IgD-negative memory B cell (primary cell): ENCODE measurements around the gene SH3PXD2A. TPM values are rescaled to one million over a fixed set of nuclear protein-coding genes. Genes with fewer than 3 reads are reported as not detected.
A peak's percentile ranks its signal among the peaks of the same experiment; 100 is the strongest.

Source experiments
- H3K27ac Mint-ChIP-seq, 3 donors: one replicate each; pipeline ENCODE4 v1.8.0; 2020 to 2022; ENCODE audit warnings: mild to moderate bottlenecking in 3 of 3, mixed read lengths in 3 of 3, moderate library complexity in 1 of 3
- H3K27me3 Mint-ChIP-seq: one replicate; pipeline ENCODE4 v1.8.0; 2021; ENCODE audit warnings: mixed read lengths
- H3K36me3 Mint-ChIP-seq: one replicate; pipeline ENCODE4 v1.8.0; 2020; ENCODE audit warnings: mild to moderate bottlenecking, mixed read lengths
- H3K4me1 Mint-ChIP-seq, 3 donors: one replicate each; pipeline ENCODE4 v1.8.0; 2020 to 2022; ENCODE audit warnings: mixed read lengths in 3 of 3, mild to moderate bottlenecking in 1 of 3
- H3K4me3 Mint-ChIP-seq, 4 donors: one replicate each; pipeline ENCODE4 v1.8.0; 2020 to 2022; ENCODE audit warnings: mild to moderate bottlenecking in 4 of 4, mixed read lengths in 4 of 4, moderate library complexity in 3 of 4
- H3K9me3 Mint-ChIP-seq, 3 donors: one replicate each; pipeline ENCODE4 v1.8.0; 2020 to 2021; ENCODE audit warnings: mixed read lengths in 3 of 3, mild to moderate bottlenecking in 1 of 3
- polyA plus RNA-seq: library from polyadenylated mRNA; unstranded; fragments of 300-500 nt; fragmentation: Illumina TruSeq; gene quantifications from one replicate; pipeline ENCODE4 v1.2.3, GENCODE V29; 2021

The SH3PXD2A gene
- polyA plus RNA-seq, 1 donor from 2014 or later = 1.2 TPM

- Mint-ChIP-seq H3K27me3 (peaks cover 4% of the 10 kb centered on the region), H3K27ac (peak overlapping the region in 1 of 3 donors; percentile 10), H3K36me3 (no peaks in the 10 kb centered on the region), H3K4me3 (peak overlapping the region in 1 of 4 donors; percentile 47), H3K4me1 (peaks cover 0 to 2% (median 0%) of the 10 kb centered on the region in 3 donors), H3K9me3 (no peaks in the 10 kb centered on the region)
These were observed 48.8 kb downstream of the SH3PXD2A start for GRCh38 chr10:103806395-103807187.

- Mint-ChIP-seq H3K4me3 (no peak overlapping the region), H3K27me3 (peaks cover 4% of the 10 kb centered on the region), H3K27ac (no peak overlapping the region), H3K4me1 (peaks cover 0 to 4% (median 0%) of the 10 kb centered on the region in 3 donors), H3K36me3 (no peaks in the 10 kb centered on the region), H3K9me3 (no peaks in the 10 kb centered on the region)
These were observed 49.6 kb downstream of the SH3PXD2A start for GRCh38 chr10:103805781-103806180.

DNA sequence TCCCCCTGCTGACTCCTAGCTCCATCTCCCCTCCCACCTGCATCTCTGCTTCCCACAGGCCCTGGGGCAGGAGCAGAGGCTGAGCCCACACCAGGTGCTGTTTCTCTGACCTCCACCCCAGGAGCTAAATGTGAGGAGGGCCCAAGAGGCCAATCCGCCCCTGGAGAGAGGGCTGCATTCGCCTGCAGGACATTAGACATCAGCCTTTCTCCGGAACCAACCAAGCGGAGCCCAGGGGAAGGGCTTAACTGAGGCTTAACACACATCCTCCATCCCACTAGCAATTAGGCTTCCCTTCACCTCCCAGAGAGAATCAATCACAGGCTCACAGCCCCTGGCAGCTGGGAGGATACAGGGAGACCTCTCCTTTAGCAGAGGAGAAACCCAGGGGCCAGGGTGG is 50.5 kb downstream of the SH3PXD2A start:
- Mint-ChIP-seq H3K4me3 (no peak overlapping the region), H3K4me1 (peaks cover 0 to 8% (median 0%) of the 10 kb centered on the region in 3 donors)

DNA sequence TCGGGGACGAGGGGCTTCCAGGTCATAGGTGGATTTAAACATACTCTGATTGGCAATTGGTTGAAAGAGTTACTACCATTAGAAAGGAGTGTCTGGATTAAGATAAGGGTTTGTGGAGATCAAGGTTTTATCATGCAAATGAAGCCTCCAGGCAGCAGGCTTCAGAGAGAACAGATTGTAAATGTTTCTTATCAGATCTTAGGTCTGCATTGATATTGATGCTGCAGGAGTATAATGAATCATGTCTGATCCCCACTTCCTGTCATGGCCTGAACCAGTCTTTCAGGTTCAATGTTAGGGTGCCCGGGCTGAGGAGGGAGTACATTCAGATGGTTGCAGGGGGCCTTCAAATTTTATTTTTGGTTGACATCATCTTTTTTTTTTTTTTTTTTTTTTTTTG is 51.4 kb downstream of the SH3PXD2A start:
- no peak overlapping the region for H3K4me3 Mint-ChIP-seq
- H3K9me3 Mint-ChIP-seq = no peaks in the 10 kb centered on the region
- no peaks in the 10 kb centered on the region for H3K27me3 Mint-ChIP-seq
- no peaks in the 10 kb centered on the region for H3K36me3 Mint-ChIP-seq
- peak overlapping the region in 1 of 3 donors; percentile 26 for H3K27ac Mint-ChIP-seq
- H3K4me1 Mint-ChIP-seq = peaks cover 0 to 8% (median 0%) of the 10 kb centered on the region in 3 donors

More for the DNA sequence above, 50.5 kb downstream of the SH3PXD2A start:
- H3K9me3 Mint-ChIP-seq = no peaks in the 10 kb centered on the region
- H3K27ac Mint-ChIP-seq = no peak overlapping the region
- peaks cover 1% of the 10 kb centered on the region for H3K27me3 Mint-ChIP-seq
- no peaks in the 10 kb centered on the region for H3K36me3 Mint-ChIP-seq

GRCh38 chr10:103802637-103803353 is 52.6 kb downstream of the SH3PXD2A start:
- Mint-ChIP-seq H3K27me3 (no peaks in the 10 kb centered on the region), H3K27ac (no peak overlapping the region), H3K4me3 (no peak overlapping the region), H3K9me3 (no peaks in the 10 kb centered on the region), H3K36me3 (no peaks in the 10 kb centered on the region), H3K4me1 (peaks cover 0 to 8% (median 0%) of the 10 kb centered on the region in 3 donors)

DNA sequence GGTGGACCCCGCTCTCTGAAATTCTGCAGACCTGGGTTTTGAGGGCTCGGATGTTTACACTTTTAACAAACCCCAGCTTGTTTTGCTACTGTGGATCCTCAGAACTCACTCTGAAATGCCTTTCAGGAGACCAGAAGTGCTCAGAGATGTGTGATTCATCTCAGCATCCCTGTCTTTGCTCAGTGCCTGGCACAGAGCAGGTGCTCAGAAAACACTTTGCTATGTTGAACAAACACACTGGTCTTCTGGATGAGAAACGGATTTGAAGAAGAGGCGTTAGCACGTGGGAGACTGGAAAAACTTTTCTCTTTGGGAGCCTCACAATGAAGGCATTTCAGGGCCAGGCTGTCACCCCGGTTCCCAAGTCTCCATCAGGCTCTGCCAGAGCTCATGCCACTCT is 53.3 kb downstream of the SH3PXD2A start:
- H3K27me3 Mint-ChIP-seq = no peaks in the 10 kb centered on the region

GRCh38 chr10:103800789-103801540 is 54.4 kb downstream of the SH3PXD2A start:
- Mint-ChIP-seq H3K4me3 (no peak overlapping the region), H3K9me3 (no peaks in the 10 kb centered on the region), H3K4me1 (peaks cover 0 to 8% (median 0%) of the 10 kb centered on the region in 3 donors), H3K36me3 (no peaks in the 10 kb centered on the region), H3K27me3 (peaks cover 4% of the 10 kb centered on the region), H3K27ac (peak overlapping the region in 1 of 3 donors; percentile 31)

More for the DNA sequence above, 53.3 kb downstream of the SH3PXD2A start:
- H3K4me3 Mint-ChIP-seq = no peak overlapping the region
- no peak overlapping the region for H3K27ac Mint-ChIP-seq
- no peaks in the 10 kb centered on the region for H3K36me3 Mint-ChIP-seq
- H3K4me1 Mint-ChIP-seq = peaks cover 0 to 8% (median 0%) of the 10 kb centered on the region in 3 donors
- H3K9me3 Mint-ChIP-seq = no peaks in the 10 kb centered on the region

DNA sequence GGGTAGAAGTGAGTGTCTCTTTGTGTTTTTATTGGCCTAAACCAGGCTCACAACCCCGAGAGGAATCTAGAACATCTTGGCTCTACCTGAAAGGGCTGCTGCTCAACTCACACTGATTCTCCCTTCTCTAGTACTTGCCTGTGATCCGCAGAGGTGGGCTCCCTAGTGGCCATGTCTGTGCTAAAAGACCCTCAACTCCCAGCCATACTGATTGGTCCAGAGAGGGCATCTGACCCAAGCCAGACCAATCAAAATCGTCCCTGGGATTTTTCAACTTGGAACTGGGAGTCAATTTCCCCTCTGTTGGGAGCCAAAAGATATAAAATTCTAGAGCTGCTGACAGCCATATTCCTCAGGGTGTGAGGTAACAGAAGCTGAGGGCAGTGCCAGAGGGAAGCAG is 55.3 kb downstream of the SH3PXD2A start:
- H3K9me3 Mint-ChIP-seq = no peaks in the 10 kb centered on the region
- no peaks in the 10 kb centered on the region for H3K36me3 Mint-ChIP-seq
- H3K4me1 Mint-ChIP-seq = peaks cover 0 to 8% (median 0%) of the 10 kb centered on the region in 3 donors
- peak overlapping the region in 1 of 3 donors; percentile 31 for H3K27ac Mint-ChIP-seq
- no peak overlapping the region for H3K4me3 Mint-ChIP-seq
- peaks cover 5% of the 10 kb centered on the region for H3K27me3 Mint-ChIP-seq

DNA sequence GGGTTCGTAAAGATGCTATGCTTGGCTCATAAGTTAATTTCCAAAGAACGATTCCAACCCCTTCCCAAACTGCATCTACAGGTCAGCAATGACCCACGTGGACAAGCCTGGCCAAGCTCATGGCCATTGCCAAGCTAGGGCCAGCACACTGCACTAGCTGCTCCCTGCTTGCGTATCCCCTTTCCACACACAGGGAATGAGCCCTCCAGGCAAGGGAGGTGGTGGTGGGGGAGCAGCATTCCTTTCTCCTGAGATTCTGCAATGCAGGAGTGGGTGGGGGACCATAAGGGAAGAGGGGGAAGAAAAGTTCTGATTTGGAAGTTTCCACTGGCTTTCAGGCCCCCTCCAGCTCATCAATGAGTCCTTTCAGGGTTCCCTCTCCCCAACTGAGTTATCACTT is 56.0 kb downstream of the SH3PXD2A start:
- Mint-ChIP-seq H3K27me3 (peaks cover 5% of the 10 kb centered on the region), H3K4me1 (peaks cover 0 to 8% (median 0%) of the 10 kb centered on the region in 3 donors), H3K27ac (no peak overlapping the region), H3K4me3 (no peak overlapping the region), H3K36me3 (no peaks in the 10 kb centered on the region), H3K9me3 (no peaks in the 10 kb centered on the region)

GRCh38 chr10:103798511-103798910 is 56.9 kb downstream of the SH3PXD2A start:
- Mint-ChIP-seq H3K27me3 (peaks cover 5% of the 10 kb centered on the region), H3K4me1 (peaks cover 0 to 5% (median 0%) of the 10 kb centered on the region in 3 donors), H3K36me3 (no peaks in the 10 kb centered on the region), H3K4me3 (no peak overlapping the region), H3K27ac (no peak overlapping the region), H3K9me3 (no peaks in the 10 kb centered on the region)

DNA sequence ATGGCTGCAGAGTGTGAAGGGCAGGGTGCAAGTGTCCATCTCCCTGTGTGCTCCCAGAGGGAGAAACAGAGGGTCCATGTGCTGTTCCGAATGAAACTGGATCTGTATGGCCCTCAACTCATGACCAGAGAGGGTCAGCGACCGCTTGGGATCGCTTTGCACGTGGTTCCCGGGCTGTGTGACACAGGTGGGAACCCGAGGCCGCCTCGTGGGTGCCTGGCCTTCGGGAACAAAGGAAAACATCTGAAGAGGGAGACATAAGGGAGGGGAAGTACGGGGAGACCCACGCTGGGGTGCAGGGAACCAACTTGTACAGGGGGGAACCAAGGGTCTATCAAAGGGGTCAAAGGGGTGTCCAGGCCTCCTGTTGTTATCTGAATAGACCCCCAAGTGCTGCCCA is 57.5 kb downstream of the SH3PXD2A start:
- Mint-ChIP-seq H3K4me1 (peaks cover 0 to 5% (median 0%) of the 10 kb centered on the region in 3 donors), H3K4me3 (no peak overlapping the region), H3K27ac (no peak overlapping the region), H3K36me3 (no peaks in the 10 kb centered on the region), H3K27me3 (peaks cover 5% of the 10 kb centered on the region), H3K9me3 (no peaks in the 10 kb centered on the region)

- no peaks in the 10 kb centered on the region for H3K36me3 Mint-ChIP-seq
- peaks cover 5% of the 10 kb centered on the region for H3K27me3 Mint-ChIP-seq
- no peak overlapping the region for H3K27ac Mint-ChIP-seq
- H3K4me3 Mint-ChIP-seq = no peak overlapping the region
- H3K9me3 Mint-ChIP-seq = no peaks in the 10 kb centered on the region
- H3K4me1 Mint-ChIP-seq = peaks cover 0 to 3% (median 0%) of the 10 kb centered on the region in 3 donors
These were observed 59.6 kb downstream of the SH3PXD2A start for GRCh38 chr10:103795634-103796270.

- Mint-ChIP-seq H3K4me1 (no peaks in the 10 kb centered on the region), H3K27ac (no peak overlapping the region), H3K36me3 (no peaks in the 10 kb centered on the region), H3K27me3 (peaks cover 5% of the 10 kb centered on the region), H3K4me3 (no peak overlapping the region), H3K9me3 (no peaks in the 10 kb centered on the region)
These were observed 60.4 kb downstream of the SH3PXD2A start for GRCh38 chr10:103794996-103795395.
